ENCODE results near the gene CIAO2A.

The CIAO2A gene

DNA sequence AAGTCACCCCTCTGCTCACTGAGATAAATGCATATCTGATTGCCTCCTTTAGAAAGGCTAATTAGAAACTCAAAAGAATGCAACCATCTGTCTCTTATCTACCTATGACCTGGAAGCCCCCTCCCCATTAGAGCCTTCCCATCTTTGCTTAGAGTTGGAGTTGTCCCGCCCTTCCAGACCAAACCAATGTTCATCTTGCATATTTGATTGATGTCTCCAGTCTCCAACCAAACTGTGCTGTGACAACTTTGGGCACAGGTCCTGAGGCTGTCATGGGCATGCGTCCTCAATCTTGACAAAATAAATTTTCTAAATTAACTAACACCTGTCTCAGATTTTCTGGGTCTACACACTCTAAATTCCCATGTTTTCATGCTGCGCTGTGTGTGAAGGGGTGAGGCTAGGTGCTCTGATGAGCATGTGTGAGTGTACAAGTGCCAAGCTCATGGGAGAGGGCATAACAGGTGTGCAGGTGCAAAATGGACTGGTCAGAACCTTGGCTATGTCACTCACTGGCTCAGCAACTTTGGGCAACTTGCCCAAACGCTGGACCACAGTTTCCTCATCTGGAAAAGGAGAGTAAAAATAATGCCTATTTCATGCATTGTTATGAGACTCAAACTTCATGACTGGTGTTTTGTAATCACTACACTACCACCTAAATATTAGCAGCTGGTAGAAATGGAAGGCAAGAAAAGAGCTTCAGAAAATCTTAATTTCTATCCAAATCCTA lies 54.6 kb downstream of the CIAO2A start:
- H3K9me3 ChIP-seq (ENCODE audit: insufficient read depth, low read depth, low read length): no peaks in the 10 kb centered on the region
- H3K27me3 ChIP-seq (ENCODE audit: insufficient read depth, low read length, poor library complexity, severe bottlenecking): no peaks in the 10 kb centered on the region
- no peaks in the 10 kb centered on the region for H3K79me2 ChIP-seq (ENCODE audit: insufficient read depth, low read length)
- H3K4me3 ChIP-seq (ENCODE audit: low read length, poor library complexity, severe bottlenecking): no peak overlapping the region
- no peak overlapping the region for H3K4me2 ChIP-seq (ENCODE audit: low read depth, low read length, poor library complexity, severe bottlenecking)
- no peaks in the 10 kb centered on the region for H3F3A ChIP-seq (ENCODE audit: low read depth)
- no peaks in the 10 kb centered on the region for H3K4me1 ChIP-seq (ENCODE audit: insufficient read depth, low read length, poor library complexity, severe bottlenecking)
- H3K9me2 ChIP-seq (replicated peaks; ENCODE audit: low read depth, low read length): no peaks in the 10 kb centered on the region
- H3K36me3 ChIP-seq (ENCODE audit: insufficient read depth, low read length): no peaks in the 10 kb centered on the region
- no peak for TF ChIP-seq EZH2phosphoT487 (IDR thresholded peaks at IDR 0.05; ENCODE audit: borderline replicate concordance)
- TF ChIP-seq, protein P1, sequence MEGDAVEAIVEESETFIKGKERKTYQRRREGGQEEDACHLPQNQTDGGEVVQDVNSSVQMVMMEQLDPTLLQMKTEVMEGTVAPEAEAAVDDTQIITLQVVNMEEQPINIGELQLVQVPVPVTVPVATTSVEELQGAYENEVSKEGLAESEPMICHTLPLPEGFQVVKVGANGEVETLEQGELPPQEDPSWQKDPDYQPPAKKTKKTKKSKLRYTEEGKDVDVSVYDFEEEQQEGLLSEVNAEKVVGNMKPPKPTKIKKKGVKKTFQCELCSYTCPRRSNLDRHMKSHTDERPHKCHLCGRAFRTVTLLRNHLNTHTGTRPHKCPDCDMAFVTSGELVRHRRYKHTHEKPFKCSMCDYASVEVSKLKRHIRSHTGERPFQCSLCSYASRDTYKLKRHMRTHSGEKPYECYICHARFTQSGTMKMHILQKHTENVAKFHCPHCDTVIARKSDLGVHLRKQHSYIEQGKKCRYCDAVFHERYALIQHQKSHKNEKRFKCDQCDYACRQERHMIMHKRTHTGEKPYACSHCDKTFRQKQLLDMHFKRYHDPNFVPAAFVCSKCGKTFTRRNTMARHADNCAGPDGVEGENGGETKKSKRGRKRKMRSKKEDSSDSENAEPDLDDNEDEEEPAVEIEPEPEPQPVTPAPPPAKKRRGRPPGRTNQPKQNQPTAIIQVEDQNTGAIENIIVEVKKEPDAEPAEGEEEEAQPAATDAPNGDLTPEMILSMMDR (conservative IDR thresholded peaks at IDR 0.05; ENCODE audit: low read length): no peak
- H4K20me1 ChIP-seq (ENCODE audit: insufficient read depth, low read length, poor library complexity, severe bottlenecking): no peaks in the 10 kb centered on the region
- H3K9ac ChIP-seq (ENCODE audit: low read depth, low read length, poor library complexity, severe bottlenecking): no peak overlapping the region
- no peak overlapping the region for H2AFZ ChIP-seq (ENCODE audit: low read length)

DNA sequence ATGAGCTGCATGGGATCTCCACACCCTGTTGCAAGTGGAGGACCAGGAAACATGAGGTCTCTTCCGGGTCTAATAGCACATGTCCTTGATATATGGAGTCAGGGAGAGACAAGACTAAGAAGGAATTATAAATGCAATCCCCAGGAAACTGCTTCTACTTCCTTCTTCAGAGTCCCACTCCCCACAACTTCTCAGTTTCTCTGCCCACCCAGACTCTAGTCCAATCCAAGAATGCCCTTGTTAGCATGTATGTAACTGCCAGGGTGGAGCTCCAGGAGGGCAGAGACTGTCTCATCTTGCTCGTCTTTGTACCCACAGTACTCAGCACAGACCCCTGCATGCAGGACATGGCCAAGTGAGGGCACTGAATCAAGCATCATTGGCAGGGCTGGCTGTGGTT lies 55.7 kb downstream of the CIAO2A start:
- no peak overlapping the region for H3K9ac ChIP-seq (ENCODE audit: low read depth, low read length, poor library complexity, severe bottlenecking)
- H4K20me1 ChIP-seq (ENCODE audit: insufficient read depth, low read length, poor library complexity, severe bottlenecking): no peaks in the 10 kb centered on the region
- no peaks in the 10 kb centered on the region for H3K4me1 ChIP-seq (ENCODE audit: insufficient read depth, low read length, poor library complexity, severe bottlenecking)
- no peaks in the 10 kb centered on the region for H3K9me2 ChIP-seq (replicated peaks; ENCODE audit: low read depth, low read length)
- H3K36me3 ChIP-seq (ENCODE audit: insufficient read depth, low read length): no peaks in the 10 kb centered on the region
- no peaks in the 10 kb centered on the region for H3K9me3 ChIP-seq (ENCODE audit: insufficient read depth, low read depth, low read length)
- H3K4me2 ChIP-seq (ENCODE audit: low read depth, low read length, poor library complexity, severe bottlenecking): no peak overlapping the region
- H3K4me3 ChIP-seq (ENCODE audit: low read length, poor library complexity, severe bottlenecking): no peak overlapping the region
- H3K27me3 ChIP-seq (ENCODE audit: insufficient read depth, low read length, poor library complexity, severe bottlenecking): no peaks in the 10 kb centered on the region
- no peaks in the 10 kb centered on the region for H3F3A ChIP-seq (ENCODE audit: low read depth)
- H2AFZ ChIP-seq (ENCODE audit: low read length): no peak overlapping the region
- TF ChIP-seq, protein P1 (conservative IDR thresholded peaks at IDR 0.05; ENCODE audit: low read length): no peak
- TF ChIP-seq EZH2phosphoT487 (IDR thresholded peaks at IDR 0.05; ENCODE audit: borderline replicate concordance): no peak
- no peaks in the 10 kb centered on the region for H3K79me2 ChIP-seq (ENCODE audit: insufficient read depth, low read length)

DNA sequence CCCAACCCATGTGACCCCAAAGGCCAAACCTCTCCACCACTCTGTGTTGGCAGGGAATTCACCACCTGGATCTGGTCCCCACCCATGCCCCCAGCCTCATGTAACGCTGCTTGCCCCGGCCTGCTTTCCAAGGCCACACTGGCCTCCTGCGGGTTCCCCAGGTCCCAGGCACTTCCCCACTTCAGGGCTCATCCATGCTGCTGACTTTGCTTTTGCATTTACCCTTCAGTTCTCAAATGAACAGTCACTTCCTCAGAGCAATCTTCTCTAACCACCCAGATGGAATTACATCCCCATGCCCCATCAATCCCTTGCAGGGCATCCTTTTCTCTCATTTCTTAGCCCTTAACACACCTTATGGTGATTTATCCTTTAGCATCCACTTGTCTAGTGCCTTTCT lies 56.5 kb downstream of the CIAO2A start:
- no peaks in the 10 kb centered on the region for H3K9me3 ChIP-seq (ENCODE audit: insufficient read depth, low read depth, low read length)
- H2AFZ ChIP-seq (ENCODE audit: low read length): no peak overlapping the region
- no peak overlapping the region for H3K9ac ChIP-seq (ENCODE audit: low read depth, low read length, poor library complexity, severe bottlenecking)
- no peaks in the 10 kb centered on the region for H3F3A ChIP-seq (ENCODE audit: low read depth)
- no peaks in the 10 kb centered on the region for H4K20me1 ChIP-seq (ENCODE audit: insufficient read depth, low read length, poor library complexity, severe bottlenecking)
- H3K36me3 ChIP-seq (ENCODE audit: insufficient read depth, low read length): no peaks in the 10 kb centered on the region
- no peak overlapping the region for H3K4me2 ChIP-seq (ENCODE audit: low read depth, low read length, poor library complexity, severe bottlenecking)
- no peaks in the 10 kb centered on the region for H3K79me2 ChIP-seq (ENCODE audit: insufficient read depth, low read length)
- no peaks in the 10 kb centered on the region for H3K4me1 ChIP-seq (ENCODE audit: insufficient read depth, low read length, poor library complexity, severe bottlenecking)
- H3K27me3 ChIP-seq (ENCODE audit: insufficient read depth, low read length, poor library complexity, severe bottlenecking): no peaks in the 10 kb centered on the region
- H3K9me2 ChIP-seq (replicated peaks; ENCODE audit: low read depth, low read length): no peaks in the 10 kb centered on the region
- TF ChIP-seq, protein P1 (conservative IDR thresholded peaks at IDR 0.05; ENCODE audit: low read length): no peak
- H3K4me3 ChIP-seq (ENCODE audit: low read length, poor library complexity, severe bottlenecking): no peak overlapping the region
